Activated CD8-positive, alpha-beta memory T cell treated with anti-CD3 and anti-CD28 coated beads for 4 hours (primary cell): ENCODE measurements around the gene SORCS2.

Experiments used
- DNase-seq, 2 donors: peaks; one replicate each; pipeline ENCODE4 v3.0.0-alpha.2; 2020; ENCODE audit warnings: low read depth in 2 of 2

Gene SORCS2

DNA sequence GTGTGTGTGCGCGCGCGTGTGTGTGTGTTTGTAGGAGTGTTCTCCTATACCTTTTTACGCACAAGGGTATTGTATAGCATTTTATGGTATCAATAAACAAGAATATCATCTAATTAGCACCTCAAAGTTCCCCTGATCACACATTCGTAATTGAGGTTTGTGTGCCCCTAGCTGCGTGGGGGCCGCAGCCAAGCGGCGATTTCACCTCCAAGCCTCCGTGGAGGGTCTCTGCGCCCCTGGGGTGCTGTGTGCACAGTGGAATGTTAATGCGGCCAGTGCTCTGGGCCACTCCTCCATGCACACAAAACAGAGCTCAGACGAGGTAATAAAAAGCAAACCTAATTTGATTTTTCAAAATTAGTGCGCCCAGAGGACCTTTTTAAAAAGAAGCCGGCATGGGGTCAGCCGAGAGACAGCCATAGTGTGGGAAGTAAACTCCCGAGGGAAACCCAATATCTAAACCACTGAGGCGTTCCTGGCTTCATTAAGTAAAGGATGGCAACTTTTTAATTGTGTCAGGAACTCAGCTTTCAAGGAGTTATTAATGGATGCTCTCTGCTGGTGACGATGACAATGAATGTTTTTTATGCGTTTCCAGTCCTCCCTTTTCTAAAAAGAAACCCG lies 110.6 kb downstream of the SORCS2 start:
- DNase-seq = no peak

DNA sequence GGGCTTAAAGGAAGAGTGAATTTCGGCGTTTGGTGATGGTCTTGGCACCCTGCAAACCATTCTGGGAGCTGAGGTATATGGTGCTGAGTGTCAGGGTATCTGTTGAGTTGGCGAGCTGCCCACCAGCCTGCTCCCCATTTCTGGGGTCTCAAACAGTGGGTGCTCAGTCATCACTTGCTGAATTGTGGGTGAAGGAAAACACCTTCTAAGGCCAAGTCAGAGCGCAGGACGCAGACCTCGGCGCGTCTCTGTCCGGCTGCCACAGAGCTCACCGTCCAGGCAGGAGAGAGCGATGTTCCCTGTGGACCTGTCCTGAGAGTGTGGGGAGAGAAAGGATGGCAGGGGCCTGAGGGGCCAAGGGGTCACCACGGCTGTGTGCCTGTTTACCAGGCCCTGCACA lies 111.2 kb downstream of the SORCS2 start:
- DNase-seq = no peak

DNA sequence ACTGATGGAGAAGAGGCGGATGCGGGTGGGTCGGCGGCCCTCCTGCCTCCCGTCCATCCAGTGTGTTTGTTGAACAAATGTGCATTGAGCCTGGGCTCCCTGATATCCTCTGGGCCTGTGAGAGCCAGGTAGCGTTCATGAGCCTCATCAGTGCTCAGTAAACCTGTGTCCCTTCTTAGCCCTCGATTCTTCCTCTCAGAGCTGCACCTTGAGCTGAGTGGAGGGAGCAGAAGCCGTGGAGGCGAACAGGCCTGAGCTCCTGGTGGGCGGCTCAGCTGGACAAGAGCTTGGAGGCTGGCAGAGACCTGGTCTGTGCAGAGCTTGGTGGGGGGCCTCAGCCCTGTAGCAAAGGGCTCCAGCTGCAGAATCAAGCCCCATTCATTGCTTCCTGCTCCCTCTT lies 112.1 kb downstream of the SORCS2 start:
- no peak for DNase-seq

DNA sequence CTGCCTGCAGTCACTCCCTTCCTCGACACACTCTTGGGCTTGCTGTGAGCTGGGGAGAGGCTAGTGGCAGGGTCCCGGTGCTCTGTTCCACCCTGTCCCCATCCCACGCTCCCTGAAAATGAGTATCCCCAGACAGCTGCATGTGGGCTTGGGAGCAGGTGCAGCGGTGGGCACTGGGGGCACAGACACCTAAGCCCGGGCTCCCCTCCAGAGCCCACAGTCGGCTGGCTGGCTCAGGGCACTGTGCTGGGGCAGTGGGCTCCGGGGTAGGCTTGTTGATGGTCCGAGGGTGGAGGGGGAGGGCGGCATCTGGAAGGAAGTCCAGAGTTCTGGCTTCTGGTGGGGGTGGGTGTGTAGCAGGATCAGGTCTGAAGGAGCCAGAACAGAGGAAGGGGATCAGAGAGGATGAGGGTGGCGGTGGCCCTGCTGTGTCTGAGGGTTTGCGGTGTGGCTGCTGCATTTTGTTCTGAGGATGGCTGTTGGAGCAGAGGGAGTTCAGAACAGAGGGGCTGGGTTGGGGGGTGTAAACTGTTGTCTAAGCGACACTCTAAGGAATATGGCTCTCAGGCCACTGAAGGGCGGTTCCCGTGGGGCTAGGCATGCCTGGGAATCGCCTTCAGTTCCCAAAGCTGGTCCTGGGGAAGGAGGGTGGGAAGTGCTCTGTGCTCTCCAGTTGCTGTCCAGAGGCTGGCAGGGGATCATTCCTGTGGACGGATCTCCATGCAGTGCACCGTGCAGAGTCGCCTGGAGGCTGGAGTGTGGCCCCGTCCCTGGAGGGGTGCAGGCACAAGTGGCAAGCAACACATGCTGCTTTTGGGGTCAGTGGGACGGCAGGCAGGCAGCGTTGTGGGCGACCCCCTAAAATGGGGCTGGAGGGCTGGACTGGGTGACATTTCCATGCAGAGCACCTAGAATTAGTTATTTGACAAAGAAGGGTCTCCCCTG lies 114.0 kb downstream of the SORCS2 start:
- DNase-seq = no peak

DNA sequence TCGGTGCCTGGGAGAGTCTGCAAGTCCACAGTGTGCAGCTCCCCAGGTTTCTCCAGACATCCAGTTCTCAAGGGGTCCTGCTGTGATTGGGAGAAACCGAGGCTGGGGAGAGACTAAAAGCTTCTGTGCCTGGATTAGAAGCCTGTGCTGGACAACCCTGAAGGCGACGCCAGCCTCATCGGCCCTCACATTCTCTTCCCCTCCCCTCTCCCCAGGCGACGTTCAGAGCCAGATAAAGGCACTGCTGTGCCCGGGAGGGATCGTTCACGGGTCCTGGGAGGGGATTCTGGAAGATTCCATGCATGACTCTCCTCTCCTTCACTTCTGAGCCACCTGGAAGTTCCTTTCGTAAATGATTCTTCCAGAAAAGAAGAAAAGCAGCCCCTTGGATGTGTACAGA lies 114.6 kb downstream of the SORCS2 start:
- no peak for DNase-seq

DNA sequence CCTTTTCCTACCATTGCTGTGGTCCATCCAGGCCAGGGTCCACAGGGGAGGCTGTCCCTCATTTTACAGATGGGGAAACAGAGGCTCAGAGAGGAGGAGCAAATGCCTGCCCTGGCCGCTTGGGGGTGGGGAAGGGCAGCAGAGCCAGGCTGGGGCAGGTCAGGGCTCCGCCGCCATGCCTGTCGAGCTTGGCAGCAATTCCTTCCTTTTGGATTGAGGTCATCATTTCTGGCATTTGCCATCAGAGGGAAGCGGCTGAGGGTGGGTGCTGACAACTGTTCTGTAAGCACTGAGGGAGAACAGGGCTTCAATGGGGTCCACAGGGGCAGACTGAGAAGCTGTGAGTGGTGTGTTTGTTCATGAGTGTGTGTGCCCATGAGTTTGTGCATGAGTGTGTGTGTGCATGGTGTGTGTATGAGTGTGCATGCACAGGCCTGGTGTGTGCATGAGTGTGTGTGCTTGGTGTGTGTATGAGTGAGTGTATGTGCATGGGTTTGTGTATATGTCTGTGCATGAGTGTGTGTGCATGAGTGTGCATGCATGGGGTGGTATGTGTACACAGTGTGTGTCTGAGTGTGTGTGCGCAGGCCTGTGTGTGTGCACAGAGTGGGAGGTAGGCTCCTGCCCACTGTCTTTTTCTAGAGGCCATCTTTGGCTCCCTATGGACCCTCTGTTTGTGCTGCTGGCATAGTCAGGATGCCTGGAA lies 115.2 kb downstream of the SORCS2 start:
- DNase-seq = no peak

DNA sequence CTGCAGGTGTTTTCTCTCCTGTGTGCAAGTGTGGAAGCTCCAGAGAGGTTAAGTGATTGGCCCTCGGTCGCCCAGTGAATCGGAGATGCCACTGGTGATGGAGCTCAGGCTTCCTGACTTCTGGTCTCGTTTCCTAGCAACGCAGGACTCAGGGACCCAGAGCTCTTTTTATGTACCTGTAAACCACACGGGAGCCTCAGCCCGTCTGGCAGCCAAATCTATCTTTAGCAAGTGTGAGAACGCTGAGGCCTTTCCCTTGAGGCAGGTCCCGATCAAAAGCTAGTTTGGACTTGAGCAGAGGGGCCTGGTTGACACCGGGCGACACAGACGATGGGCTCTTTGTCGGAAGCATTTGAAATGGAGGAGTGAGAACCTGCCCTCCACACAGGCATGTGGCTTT lies 116.8 kb downstream of the SORCS2 start:
- DNase-seq = no peak

DNA sequence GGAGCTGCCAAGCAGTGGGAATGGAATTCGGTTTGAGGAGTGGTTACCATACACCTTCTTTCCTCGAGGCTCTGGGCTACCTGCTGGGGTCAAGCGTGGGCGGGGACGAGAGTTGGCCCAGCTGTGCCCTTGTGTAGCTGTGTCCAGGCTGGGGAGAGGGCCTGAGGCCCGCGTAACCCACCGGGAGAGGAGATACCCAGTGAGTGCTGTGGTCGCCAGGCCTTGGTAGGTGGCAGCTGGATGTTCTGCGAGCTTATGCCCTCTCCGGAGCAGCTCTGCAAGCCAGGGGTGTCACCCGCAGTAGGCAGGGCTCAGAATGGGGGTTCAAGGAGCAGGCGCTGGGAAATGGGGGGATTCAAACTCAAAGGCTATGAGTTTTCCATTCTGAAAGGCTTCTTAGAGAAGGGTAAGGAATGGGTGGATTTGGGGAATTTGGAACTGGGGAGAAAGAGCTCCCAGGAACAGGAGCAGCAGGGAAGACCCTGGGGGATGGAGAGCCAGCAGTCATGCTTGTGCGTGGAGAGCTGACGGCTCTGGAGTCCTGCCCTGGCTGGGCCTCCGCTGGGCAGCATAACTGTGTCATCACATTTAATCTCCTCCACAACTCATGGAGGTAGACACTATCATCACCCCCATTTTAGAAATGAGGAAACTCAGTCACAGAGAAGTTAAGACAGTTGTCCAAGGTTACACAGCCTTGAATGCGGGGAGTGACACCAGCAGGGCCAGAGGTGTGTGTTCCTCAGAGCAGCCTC lies 117.5 kb downstream of the SORCS2 start:
- DNase-seq = no peak

DNA sequence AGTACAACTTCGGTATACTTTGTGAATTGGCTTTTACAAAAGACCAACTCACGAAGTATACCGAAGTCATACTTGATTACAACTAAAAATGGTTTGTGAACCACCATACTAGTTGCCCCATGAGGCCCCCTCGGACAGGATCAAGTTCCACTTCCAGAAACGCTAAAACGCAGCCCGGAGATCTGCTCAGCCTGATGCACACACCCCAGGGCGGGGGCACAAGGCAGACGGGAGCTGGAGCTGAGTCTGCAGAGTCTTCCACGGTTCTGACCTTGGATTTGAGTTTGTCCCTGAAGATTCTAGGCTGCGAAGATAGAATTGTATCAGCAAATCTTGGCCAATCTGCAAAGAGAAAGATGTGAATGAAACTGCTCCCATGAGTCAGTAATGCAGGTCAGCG lies 118.1 kb downstream of the SORCS2 start:
- DNase-seq = no peak

DNA sequence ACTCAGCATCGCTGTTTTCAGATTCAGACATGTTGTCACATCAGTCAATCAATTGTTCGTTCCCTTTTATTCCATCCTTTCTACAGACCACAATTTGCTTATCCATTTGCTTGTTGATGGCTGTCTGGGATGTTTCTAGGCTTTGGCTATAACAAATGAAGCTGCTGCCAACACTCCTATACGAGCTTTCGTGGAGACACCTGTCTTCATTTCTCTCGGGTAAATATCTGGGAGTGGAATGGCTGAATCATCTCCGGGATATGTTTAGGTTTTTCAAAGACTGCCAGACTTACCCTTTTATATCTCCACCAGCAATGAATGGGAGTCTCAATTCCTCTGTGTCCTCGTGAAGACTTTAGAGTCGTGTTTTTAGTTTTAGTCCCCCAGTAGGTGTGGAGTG lies 118.9 kb downstream of the SORCS2 start:
- DNase-seq = no peak

DNA sequence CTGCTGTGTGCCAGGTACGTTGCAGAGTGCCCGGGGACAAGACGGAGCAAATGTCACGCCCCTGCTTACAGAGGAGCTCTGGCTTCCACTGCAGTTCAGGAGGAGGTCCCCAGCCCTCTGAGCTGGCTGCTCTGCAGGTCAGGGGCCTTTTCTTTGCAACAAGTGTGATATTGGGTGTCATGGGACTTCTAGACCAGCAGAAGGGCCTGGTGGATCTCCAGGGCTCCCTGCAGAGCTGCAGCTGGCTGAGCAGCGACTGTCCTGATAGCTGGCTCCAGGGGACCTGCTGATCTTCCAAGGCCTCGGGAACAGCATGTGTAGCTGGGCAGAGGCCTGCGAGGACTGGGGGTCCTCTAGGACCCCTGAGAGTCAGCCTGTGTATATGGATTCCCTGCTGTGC lies 120.4 kb downstream of the SORCS2 start:
- DNase-seq = no peak

DNA sequence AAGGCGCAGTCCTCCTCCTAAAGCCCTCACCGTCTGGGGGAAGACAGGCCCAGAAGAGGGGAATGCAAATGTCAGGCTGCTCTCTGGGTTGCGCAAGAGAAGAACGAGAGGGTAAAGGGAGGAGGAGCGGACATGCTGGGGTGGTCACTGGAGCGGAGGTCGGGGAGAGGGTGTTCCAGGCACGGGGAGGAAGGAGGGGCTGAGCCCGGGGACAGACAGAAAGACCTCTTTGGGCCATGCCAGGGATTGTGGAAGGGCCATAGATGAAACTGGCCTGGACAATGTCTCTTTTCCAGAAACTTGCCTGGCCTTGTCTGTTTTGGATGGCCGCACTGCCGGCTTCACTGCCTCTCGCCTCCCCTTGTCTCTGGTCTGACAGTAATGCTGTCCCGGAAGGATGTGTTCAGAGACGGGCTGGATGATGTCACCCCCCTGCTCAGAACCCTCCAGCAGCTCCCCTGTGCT lies 121.0 kb downstream of the SORCS2 start:
- DNase-seq = no peak

DNA sequence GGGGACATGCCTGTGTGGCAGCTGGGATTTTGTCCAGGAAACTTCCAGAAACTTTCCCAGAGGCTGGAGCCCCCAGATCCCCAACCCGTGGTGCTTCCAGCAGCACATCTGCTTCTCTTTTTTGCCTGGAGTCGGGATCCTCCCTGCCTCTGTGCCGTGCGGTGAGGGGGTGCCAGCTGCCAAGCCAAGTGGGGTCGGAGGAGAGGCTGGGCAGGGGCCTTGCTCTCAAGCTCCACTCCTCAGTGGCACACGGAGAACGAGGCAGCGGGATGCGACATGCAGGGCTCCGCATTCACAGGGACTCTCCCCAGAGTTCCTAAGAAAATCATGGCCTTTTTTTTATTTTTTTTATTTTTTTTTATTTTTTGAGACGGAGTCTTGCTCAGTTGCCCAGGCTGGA lies 121.7 kb downstream of the SORCS2 start:
- no peak for DNase-seq

DNA sequence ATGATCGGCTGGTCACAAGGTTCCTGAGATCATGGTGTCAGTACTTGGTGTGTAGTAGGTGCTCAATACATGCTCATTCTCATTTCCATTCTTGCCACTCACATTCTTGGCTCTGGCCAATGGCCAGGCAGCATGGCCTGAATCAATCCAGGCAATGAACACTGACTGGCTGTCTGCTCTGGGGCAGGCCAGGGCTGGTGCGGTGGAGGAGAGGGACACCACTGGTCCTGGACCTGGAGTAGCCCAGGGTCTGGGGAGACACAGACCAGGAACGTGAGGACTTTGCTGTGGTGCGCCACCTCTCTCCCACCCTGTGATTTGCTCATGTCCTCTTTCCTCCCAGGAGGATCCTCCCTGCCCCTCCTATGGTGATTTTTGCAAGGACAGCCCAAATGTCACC lies 122.9 kb downstream of the SORCS2 start:
- DNase-seq = no peak

DNA sequence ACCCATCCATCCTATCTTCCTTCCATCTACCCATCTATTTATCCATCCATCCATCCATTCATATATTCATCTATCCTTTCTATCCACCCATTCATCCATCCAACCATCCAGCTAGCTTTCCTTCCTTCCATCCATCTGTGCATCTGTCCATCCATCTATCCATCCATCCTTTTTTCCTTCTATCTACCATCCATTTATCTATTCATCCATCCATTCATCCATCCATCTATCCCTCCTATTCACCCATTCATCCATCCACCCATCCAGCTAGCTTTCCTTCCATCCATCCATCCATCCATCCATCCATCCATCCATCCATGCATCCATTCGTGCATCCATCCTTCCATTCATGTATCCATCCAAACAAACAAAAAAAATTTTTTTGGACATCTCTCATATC lies 123.6 kb downstream of the SORCS2 start:
- no peak for DNase-seq

DNA sequence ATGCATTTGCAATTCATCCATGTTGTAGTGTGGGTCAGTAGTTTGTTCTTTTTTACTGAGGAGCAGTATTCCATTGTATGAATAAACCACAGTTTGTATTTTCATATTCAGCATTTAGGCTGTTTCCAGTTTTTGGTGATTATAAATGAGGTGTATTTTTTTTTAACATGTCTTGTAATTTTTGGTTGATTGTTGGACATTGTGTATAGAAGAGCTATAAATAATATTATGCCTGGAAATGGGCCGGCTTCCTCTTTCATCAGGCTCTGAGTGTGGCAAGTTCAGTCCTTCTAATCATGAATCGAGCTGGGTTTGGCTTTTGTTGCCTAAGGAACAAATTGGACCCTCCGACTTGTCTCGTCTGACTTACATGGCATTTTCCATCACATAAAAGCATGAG lies 126.7 kb downstream of the SORCS2 start:
- DNase-seq = no peak

DNA sequence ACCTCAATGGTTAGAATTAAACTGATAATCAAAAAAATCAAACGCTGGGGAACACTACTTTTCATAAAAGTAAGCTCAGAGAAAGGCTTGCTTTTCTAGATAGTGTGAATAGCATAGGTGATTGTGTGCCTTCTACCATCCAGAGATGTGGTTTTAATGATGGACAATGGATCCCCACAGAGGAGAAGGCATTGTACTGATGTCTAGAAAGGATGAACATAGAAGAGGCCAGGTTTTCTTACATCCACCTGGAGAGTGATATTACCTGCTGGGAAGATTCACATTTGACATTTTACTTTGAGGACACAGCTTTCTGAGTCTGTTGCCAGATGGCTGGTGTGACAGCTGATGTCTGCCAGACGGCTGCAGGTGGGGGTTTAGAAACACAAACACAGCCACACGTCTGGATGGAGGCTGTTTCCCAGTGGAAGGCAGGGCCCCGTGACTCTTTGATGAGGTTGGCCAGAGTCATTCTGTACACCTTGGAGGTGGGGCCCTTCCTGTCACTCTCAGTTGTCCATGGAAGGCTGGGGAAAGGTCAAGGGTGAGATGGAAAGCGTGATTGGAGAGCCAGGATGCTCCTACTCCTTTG lies 128.0 kb downstream of the SORCS2 start:
- DNase-seq = no peak

DNA sequence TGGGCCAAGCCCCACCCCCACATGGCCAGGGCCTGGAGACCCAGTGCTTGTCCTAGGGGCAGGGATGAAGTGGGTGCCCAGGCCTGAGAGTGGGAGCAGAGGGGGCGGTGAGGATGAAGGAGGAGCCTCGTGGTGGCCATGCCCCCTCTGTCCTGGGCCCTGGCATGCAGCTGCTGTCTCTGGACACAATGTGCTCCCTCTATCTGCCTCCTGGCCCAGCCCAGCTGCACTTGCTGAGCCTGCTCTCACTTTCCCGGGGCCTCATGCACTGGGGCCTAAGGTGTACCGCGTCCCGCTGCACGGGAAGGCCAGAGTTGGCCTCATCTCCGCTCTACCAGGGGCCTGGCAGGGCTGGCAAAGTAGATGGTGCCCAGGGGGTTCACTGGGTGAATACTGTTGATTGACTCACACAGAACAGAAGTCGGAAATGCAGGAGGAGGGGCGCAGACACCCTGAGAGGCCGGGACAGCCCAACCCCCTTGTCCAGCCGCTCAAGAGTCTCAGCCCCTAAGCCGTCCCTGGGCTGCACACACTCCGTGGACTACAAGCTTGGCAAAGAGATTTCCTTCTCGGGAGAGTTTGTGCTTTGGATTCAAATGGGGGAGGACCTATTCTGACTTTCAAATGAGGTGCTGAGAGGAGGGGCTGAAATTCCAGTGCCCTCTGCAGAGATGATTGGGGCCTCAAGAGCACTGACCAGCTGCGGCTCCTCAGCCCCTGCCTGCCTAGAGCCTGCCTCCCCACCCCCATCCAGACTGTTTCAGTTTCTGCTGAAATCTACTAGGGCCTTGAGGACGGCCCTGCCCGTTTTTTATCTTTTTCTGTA lies 130.0 kb downstream of the SORCS2 start:
- no peak for DNase-seq

DNA sequence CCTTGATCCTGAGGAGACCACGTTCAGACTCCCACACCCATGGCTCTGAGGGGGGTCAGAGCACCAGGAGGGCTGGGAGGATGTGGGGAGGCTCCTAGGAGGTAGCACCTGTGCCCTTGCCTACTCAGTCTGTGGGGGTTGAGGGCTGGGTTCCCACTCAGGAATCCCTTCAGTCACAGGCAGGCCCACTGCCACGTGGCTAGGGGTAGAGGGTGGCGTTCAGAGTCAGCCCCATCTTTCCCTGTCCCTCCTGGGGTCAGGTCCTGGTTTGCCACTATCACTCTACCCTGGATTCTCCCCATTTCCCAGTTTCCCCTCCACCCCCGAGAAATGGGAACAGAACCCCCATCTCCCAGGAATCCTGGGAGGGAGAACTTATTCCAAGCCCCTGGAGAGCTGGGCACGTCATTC lies 131.1 kb downstream of the SORCS2 start:
- no peak for DNase-seq

DNA sequence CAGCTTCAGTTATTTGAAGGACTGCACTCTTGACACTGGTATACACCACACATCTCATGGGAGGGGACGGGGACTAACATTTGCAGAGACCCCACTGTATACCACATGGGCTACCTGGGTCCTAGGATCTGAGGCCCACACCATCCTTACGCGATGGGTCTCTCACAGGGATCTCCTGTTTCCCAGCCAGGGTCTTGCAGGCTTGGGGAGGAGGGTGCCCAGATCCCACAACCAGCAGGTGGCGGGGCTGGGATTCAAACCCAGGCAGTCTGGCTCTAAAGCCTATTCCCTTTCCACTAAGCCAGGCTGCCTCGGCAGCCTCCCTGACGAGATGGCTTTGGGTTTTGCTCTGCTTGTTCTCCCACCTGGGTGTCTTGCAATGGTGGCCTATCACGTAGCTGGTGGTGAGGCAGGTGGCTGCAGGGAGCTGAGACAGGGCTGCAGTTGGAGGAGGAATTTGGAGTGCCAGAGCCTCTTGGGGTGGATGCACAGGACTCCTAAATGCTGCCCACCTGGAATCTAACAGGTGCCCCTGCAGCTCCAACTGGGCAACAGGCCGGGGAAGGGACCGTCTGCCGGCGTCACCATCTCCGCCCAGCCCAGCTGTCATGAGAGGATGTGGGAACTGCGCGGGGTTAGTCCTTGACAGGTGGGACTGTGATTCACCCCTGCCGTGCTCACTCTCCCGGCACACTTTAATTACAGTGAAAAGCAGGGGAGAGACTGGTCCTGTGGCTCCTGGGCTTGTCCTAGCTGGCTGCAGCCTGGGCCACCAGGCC lies 131.7 kb downstream of the SORCS2 start:
- DNase-seq = no peak
